K562 (cell line): ENCODE data around the gene GEMIN5. TPM values are rescaled to one million over a fixed set of nuclear protein-coding genes. Genes with fewer than 3 reads are reported as not detected.

Experiments used
- ATAC-seq: fragments of 200-7000 bp; cut with Tn5 transposase; 3 replicates; pipeline ENCODE4 v1.9.1; 2020; ENCODE audit warnings: moderate library complexity
- BruUV-seq: library from RNA; stranded (reverse); fragments of 400-500 nt; replicated peaks from 2 replicates; lab custom pipeline; 2021; lab: Mats Ljungman, UMichigan
- CTCF ChIA-PET: fragments of 300-600 bp; formaldehyde crosslinking; extraction: SDS; loops from one replicate; lab custom pipeline; 2021; ENCODE audit warnings: low intra/inter-chr PET ratio; lab: Yijun Ruan, JAX
- POLR2A ChIA-PET: fragments of 300-600, 350-650 bp; sonication (Branson Sonifier 250); formaldehyde crosslinking; extraction: SDS; loops from one replicate; lab custom pipeline; 2021; ENCODE audit warnings: antibody characterized with exemption, inconsistent platforms; lab: Yijun Ruan, JAX
- DNase-seq, 4 experiments: peaks; one replicate each; pipeline versions ENCODE4 v3.0.0 to v3.0.0-alpha.2; 2011 to 2018; ENCODE audit warnings: low spot score in 3 of 4, mixed read lengths in 3 of 4; ENCODE audit errors: extremely low read depth in 1 of 4
- FAIRE-seq: peaks from 2 replicates; lab custom pipeline; 2011; peaks lifted over from hg19 to GRCh38; lab: Jason Lieb, UNC
- H2AFZ ChIP-seq: 2 replicates; pipeline ENCODE4 v1.6.0; 2011; ENCODE audit warnings: low read depth, low read length, control low read depth, inconsistent platforms
- H3K27ac ChIP-seq: fragments of 200-600 bp; 3 replicates; pipeline ENCODE4 v1.8.0; 2011; ENCODE audit warnings: low read depth, mild to moderate bottlenecking, control low read depth, inconsistent platforms, low read length, moderate library complexity, mixed read lengths; ENCODE audit errors: extremely low read depth
- H3K27me3 ChIP-seq, 2 experiments: fragments of 300-600 bp in 1 of 2; 2 replicates in 1 of 2; 3 replicates in 1 of 2; pipeline versions ENCODE4 v1.6.0 to v1.8.0; 2011; ENCODE audit warnings: inconsistent platforms in 2 of 2, low read length in 2 of 2, mild to moderate bottlenecking in 1 of 2, mixed read lengths in 1 of 2, moderate library complexity in 1 of 2; ENCODE audit not compliant: control insufficient read depth in 2 of 2, insufficient read depth in 2 of 2
- H3K36me3 ChIP-seq: fragments of 300-600 bp; 3 replicates; pipeline ENCODE4 v1.8.0; 2011; ENCODE audit warnings: mild to moderate bottlenecking, low read length, inconsistent platforms; ENCODE audit not compliant: control insufficient read depth, insufficient read depth
- H3K4me1 ChIP-seq, 2 experiments: fragments of 200-600 bp in 1 of 2; replicated peaks in 1 of 2; 2 replicates in 1 of 2; 3 replicates in 1 of 2; pipeline versions ENCODE4 v1.5.1 to v1.8.0; 2011; ENCODE audit warnings: inconsistent platforms in 2 of 2, low read length in 2 of 2, mild to moderate bottlenecking in 1 of 2, mixed read lengths in 1 of 2, moderate library complexity in 1 of 2; ENCODE audit not compliant: control insufficient read depth in 2 of 2, insufficient read depth in 2 of 2
- H3K4me2 ChIP-seq: 2 replicates; pipeline ENCODE4 v1.6.1; 2011; ENCODE audit warnings: low read length, control low read depth, inconsistent platforms, mixed read lengths; ENCODE audit not compliant: insufficient read depth
- H3K4me3 ChIP-seq: fragments of 200-600 bp; sonication (generic), shearing (Covaris generic); 2 replicates; pipeline ENCODE4 v1.5.1; 2016; ENCODE audit warnings: control low read depth, inconsistent platforms
- H3K79me2 ChIP-seq: fragments of 200-600 bp; 3 replicates; pipeline ENCODE4 v1.8.0; 2011; ENCODE audit warnings: low read length, inconsistent platforms; ENCODE audit not compliant: control insufficient read depth, insufficient read depth
- H3K9ac ChIP-seq, 2 experiments: 2 replicates each; pipeline versions ENCODE4 v1.6.0 to v1.6.1; 2011; ENCODE audit warnings: low read depth in 2 of 2, low read length in 2 of 2, control low read depth in 1 of 2, inconsistent platforms in 1 of 2, mild to moderate bottlenecking in 1 of 2, mixed read lengths in 1 of 2; ENCODE audit not compliant: insufficient read depth in 1 of 2
- H3K9me1 ChIP-seq: one replicate; pipeline ENCODE4 v1.6.0; 2011; ENCODE audit warnings: inconsistent platforms, mild to moderate bottlenecking, low read length, moderate library complexity; ENCODE audit not compliant: control insufficient read depth, insufficient read depth
- H3K9me3 ChIP-seq: replicated peaks from 2 replicates; pipeline ENCODE4 v1.5.1; 2011; ENCODE audit warnings: low read depth, low read length, inconsistent platforms; ENCODE audit not compliant: control insufficient read depth, insufficient read depth
- H4K20me1 ChIP-seq: replicated peaks from 2 replicates; pipeline ENCODE4 v1.6.1; 2011; ENCODE audit warnings: low read length, inconsistent platforms, mixed read lengths; ENCODE audit not compliant: control insufficient read depth, insufficient read depth
- CBX1 ChIP-seq: sonication (generic); IDR thresholded peaks from 2 replicates; pipeline ENCODE4 v1.6.1; 2016; ENCODE audit warnings: antibody characterized with exemption, low read depth, mild to moderate bottlenecking
- CHD7 ChIP-seq: fragments of 200-600 bp; sonication (generic); IDR thresholded peaks from one replicate; pipeline ENCODE4 v1.6.1; 2012; ENCODE audit warnings: mild to moderate bottlenecking, low read depth, low read length, inconsistent platforms
- GATA2 ChIP-seq: sonication (generic); formaldehyde crosslinking; IDR thresholded peaks from 2 replicates; pipeline ENCODE4 v1.4.0; 2020; ENCODE audit warnings: mild to moderate bottlenecking, missing genetic modification reagents
- KLF16 ChIP-seq: IDR thresholded peaks from 2 replicates; pipeline ENCODE4 v1.6.1; 2016; ENCODE audit warnings: antibody characterized with exemption
- SMAD2 ChIP-seq: fragments of 150-350 bp; IDR thresholded peaks from 2 replicates; pipeline ENCODE4 v1.6.1; 2014; ENCODE audit warnings: low read depth, mild to moderate bottlenecking, low read length
- TRIM28 ChIP-seq: fragments of 450-650 bp; IDR thresholded peaks from 2 replicates; pipeline ENCODE4 v1.6.1; 2017
- XRCC3 ChIP-seq: fragments of 450-650 bp; IDR thresholded peaks from 2 replicates; pipeline ENCODE4 v1.6.1; 2017; ENCODE audit warnings: mild to moderate bottlenecking, moderate library complexity
- ZNF224 ChIP-seq: sonication (generic); formaldehyde crosslinking; IDR thresholded peaks from 2 replicates; pipeline ENCODE4 v1.8.0; 2022; ENCODE audit warnings: mild to moderate bottlenecking, missing genetic modification reagents
- ZNF280A ChIP-seq: fragments of 450-650 bp; IDR thresholded peaks from 2 replicates; pipeline ENCODE4 v1.6.1; 2018; ENCODE audit warnings: mild to moderate bottlenecking, low read depth; ENCODE audit not compliant: partially characterized antibody
- ZNF408 ChIP-seq: fragments of 250-450 bp; sonication (Bioruptor Pico); IDR thresholded peaks from 2 replicates; pipeline ENCODE4 v1.4.0; 2020; ENCODE audit warnings: low read depth, mild to moderate bottlenecking, moderate library complexity
- WGBS: fragments of 100-300 bp; shearing (Covaris generic); methylation state at CpG from one replicate; pipeline ENCODE4 v1.1.6; 2016; ENCODE audit warnings: low coverage, mixed read lengths; ENCODE audit not compliant: insufficient coverage; ENCODE audit errors: missing lambda C conversion rate; 5-methylcytosine and 5-hydroxymethylcytosine counted together
- in situ Hi-C: fragments of 300-500 bp; cut with MboI; formaldehyde crosslinking; loops from 4 replicates; pipeline ENCODE4 v1.15.0; 2018; ENCODE audit warnings: inconsistent platforms, mixed read lengths
- intact Hi-C: fragments of 100-400 bp; cut with micrococcal nuclease; formaldehyde crosslinking; loops from 2 replicates; pipeline ENCODE4 v1.14.2; 2022
- polyA plus RNA-seq, 8 experiments: library from polyadenylated mRNA; depleted of rRNA in 4 of 8; stranded (reverse) in 5 of 8; unstranded in 3 of 8; fragments of >200 nt; fragmentation: Nextera tagmentation in 2 of 8; fragmentation: Illumina TruSeq in 1 of 8; extraction: Ambion mirVana in 2 of 8; extraction: Trizol in 1 of 8; gene quantifications; 2 replicates each; pipeline versions ENCODE4 v1.2.1 to v1.2.3, GENCODE V29; 2011 to 2014; ENCODE audit warnings: inconsistent platforms in 1 of 8, missing spikeins in 1 of 8
- total RNA-seq, 7 experiments: library from RNA; depleted of rRNA in 6 of 7; stranded (reverse); fragments of >200 nt in 6 of 7; fragmentation: Illumina TruSeq in 2 of 7; extraction: Trizol in 2 of 7; gene quantifications; 2 replicates each; pipeline versions ENCODE4 v1.2.1 to v1.2.3, GENCODE V29; 2011 to 2021; ENCODE audit warnings: low replicate concordance in 1 of 7

Gene GEMIN5
- total and polyA plus RNA-seq, 9 of the 15 experiments (the other 6 are each of a cell fraction or from before 2014, with no cell fraction given) = 10.3 to 48.2 (median 34.7) TPM

- no peaks in the 10 kb centered on the region for H4K20me1 ChIP-seq
- no peak for ATAC-seq
- H3K79me2 ChIP-seq = no peaks in the 10 kb centered on the region
- FAIRE-seq = no peak
- no peak overlapping the region for H3K4me3 ChIP-seq
- intact Hi-C loops = no loop called here
- H3K27me3 ChIP-seq = no peaks in the 10 kb centered on the region
- no peak overlapping the region for H3K27ac ChIP-seq
- ChIA-PET CTCF (no interaction called here), POLR2A (interaction anchor here (0.6 to 2.8 kb wide), 2 partner anchors 10 to 261 kb away, joined by 3 to 11 read pairs; no protein-coding TSS in a partner anchor)
- peaks cover 26% of the 10 kb centered on the region for H3K36me3 ChIP-seq
- no peak overlapping the region for H3K4me2 ChIP-seq
- H3K9ac ChIP-seq = no peak overlapping the region
- 87% methylated on average over 14 of the region's 14 CpGs for WGBS
- H3K9me1 ChIP-seq = no peaks in the 10 kb centered on the region
- peaks cover 2% of the 10 kb centered on the region; the same call in 1 of the 2 replicates for H3K9me3 ChIP-seq
- no peak for DNase-seq
- no peak overlapping the region for H2AFZ ChIP-seq
- BruUV-seq = no TSS peak
- H3K4me1 ChIP-seq = no peaks in the 10 kb centered on the region
- in situ Hi-C loops = no loop called here
- peak; percentile 87 for TF ChIP-seq TRIM28
- no peak for TF ChIP-seq GATA2 (CRISPR knock-in tag)
- 0 out of 2 replicates have a peak, but pooled peaks have one; percentile 39 for TF ChIP-seq CBX1
- TF ChIP-seq CHD7 = no peak
- peak; percentile 94 for TF ChIP-seq ZNF280A
- no peak for TF ChIP-seq ZNF224
- TF ChIP-seq XRCC3 = 0 out of 2 replicates have a peak, but pooled peaks have one; percentile 75
- no peak for TF ChIP-seq KLF16
- TF ChIP-seq SMAD2 = no peak
- no peak for TF ChIP-seq ZNF408 (CRISPR knock-in tag)
Observed at GRCh38 chr5:154878642-154879335, 59.2 kb downstream of the GEMIN5 start.
